GM13976 (cell line): ENCODE results near the gene EXOC6.

ENCODE experiments used
- DNase-seq: peaks from one replicate; pipeline ENCODE4 v3.0.0; 2012; ENCODE audit warnings: low spot score
- in situ Hi-C: fragments of 300-500 bp; cut with MboI; formaldehyde crosslinking; loops from one replicate; pipeline ENCODE4 v1.12.0; 2022; ENCODE audit warnings: low sequenced_read_pairs, mixed read lengths, inconsistent platforms; ENCODE audit not compliant: unreplicated experiment
- TF ChIP-seq, protein P1 (sequence below): IDR thresholded peaks from 2 replicates; pipeline ENCODE4 v1.5.1; 2012; ENCODE audit warnings: borderline replicate concordance, mild to moderate bottlenecking; ENCODE audit not compliant: insufficient read depth; ENCODE audit errors: extremely low read depth, missing control alignments, control extremely low read depth

EXOC6 gene

GRCh38 chr10:92991513-92991912 lies 143.2 kb downstream of the EXOC6 start:
- no peak for DNase-seq
- in situ Hi-C loops: no loop called here
- TF ChIP-seq, protein P1, sequence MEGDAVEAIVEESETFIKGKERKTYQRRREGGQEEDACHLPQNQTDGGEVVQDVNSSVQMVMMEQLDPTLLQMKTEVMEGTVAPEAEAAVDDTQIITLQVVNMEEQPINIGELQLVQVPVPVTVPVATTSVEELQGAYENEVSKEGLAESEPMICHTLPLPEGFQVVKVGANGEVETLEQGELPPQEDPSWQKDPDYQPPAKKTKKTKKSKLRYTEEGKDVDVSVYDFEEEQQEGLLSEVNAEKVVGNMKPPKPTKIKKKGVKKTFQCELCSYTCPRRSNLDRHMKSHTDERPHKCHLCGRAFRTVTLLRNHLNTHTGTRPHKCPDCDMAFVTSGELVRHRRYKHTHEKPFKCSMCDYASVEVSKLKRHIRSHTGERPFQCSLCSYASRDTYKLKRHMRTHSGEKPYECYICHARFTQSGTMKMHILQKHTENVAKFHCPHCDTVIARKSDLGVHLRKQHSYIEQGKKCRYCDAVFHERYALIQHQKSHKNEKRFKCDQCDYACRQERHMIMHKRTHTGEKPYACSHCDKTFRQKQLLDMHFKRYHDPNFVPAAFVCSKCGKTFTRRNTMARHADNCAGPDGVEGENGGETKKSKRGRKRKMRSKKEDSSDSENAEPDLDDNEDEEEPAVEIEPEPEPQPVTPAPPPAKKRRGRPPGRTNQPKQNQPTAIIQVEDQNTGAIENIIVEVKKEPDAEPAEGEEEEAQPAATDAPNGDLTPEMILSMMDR: no peak

GRCh38 chr10:92993699-92994272 lies 145.5 kb downstream of the EXOC6 start:
- TF ChIP-seq, protein P1: no peak
- in situ Hi-C loops: no loop called here
- DNase-seq: no peak

- TF ChIP-seq, protein P1: no peak
- in situ Hi-C loops: no loop called here
- no peak for DNase-seq
Observed at GRCh38 chr10:92995509-92995908, 147.2 kb downstream of the EXOC6 start.

DNA sequence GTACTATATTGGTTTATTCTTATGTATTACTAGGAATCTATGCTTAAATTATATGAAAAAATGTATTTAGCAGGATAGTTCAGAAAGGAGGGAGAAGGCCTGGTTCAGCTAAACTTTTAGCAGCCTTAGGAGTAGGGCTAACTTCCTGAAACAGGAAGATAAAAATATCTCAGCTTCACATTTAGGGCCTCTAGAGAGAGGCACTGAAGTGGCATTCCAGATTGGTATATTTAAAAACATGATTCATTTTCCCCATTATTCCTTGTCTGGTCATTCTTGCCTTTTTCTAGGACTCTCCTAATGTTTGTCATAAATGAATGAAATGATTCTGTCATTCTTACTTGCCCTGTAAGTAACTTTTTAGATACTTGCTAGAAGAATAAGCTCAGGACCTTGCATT lies 149.3 kb downstream of the EXOC6 start:
- in situ Hi-C loops: no loop called here
- TF ChIP-seq, protein P1: no peak
- DNase-seq: no peak

GRCh38 chr10:92999191-92999590 lies 150.9 kb downstream of the EXOC6 start:
- TF ChIP-seq, protein P1: no peak
- no peak for DNase-seq
- in situ Hi-C loops: no loop called here

DNA sequence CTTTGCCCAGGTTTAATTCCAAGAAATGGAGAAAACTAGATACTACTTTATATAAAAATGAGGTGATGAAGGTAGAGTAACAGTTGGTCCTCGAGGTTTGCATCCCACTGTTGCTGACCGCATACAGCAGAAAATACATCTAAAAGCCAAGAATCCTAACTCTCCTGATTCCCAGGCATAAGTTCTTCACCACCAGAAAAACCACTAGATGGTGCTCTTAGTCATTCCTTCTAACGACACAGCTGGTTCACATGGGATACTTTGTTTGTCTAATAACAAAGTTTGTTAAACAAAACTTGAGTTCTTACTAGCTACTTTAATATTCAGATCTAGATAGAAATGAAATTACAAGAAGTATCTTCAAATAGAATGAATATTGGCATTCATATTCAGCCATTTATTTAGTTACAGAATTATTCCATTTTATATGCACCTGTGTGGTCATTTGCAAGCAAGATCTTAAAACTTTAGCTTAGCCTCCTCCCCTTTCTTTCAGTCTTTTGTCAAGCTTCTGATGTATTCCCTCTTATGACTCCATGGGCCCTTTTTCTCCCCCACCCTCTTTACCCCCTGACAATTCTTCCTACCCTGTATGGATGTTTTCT lies 158.2 kb downstream of the EXOC6 start:
- DNase-seq: peak; percentile 12

More for the DNA sequence above, 158.2 kb downstream of the EXOC6 start:
- in situ Hi-C loops: no loop called here
- TF ChIP-seq, protein P1: peak; percentile 25
